K562 (cell line): ENCODE results near the gene AHR. TPM values are rescaled to one million over a fixed set of nuclear protein-coding genes. Genes with fewer than 3 reads are reported as not detected.

ENCODE experiments used
- ATAC-seq: fragments of 200-7000 bp; cut with Tn5 transposase; 3 replicates; pipeline ENCODE4 v1.9.1; 2020; ENCODE audit warnings: moderate library complexity
- BruUV-seq: library from RNA; stranded (reverse); fragments of 400-500 nt; replicated peaks from 2 replicates; lab custom pipeline; 2021; lab: Mats Ljungman, UMichigan
- CTCF ChIA-PET: fragments of 300-600 bp; formaldehyde crosslinking; extraction: SDS; loops from one replicate; lab custom pipeline; 2021; ENCODE audit warnings: low intra/inter-chr PET ratio; lab: Yijun Ruan, JAX
- POLR2A ChIA-PET: fragments of 300-600, 350-650 bp; sonication (Branson Sonifier 250); formaldehyde crosslinking; extraction: SDS; loops from one replicate; lab custom pipeline; 2021; ENCODE audit warnings: antibody characterized with exemption, inconsistent platforms; lab: Yijun Ruan, JAX
- DNase-seq, 4 experiments: peaks; one replicate each; pipeline versions ENCODE4 v3.0.0 to v3.0.0-alpha.2; 2011 to 2018; ENCODE audit warnings: low spot score in 3 of 4, mixed read lengths in 3 of 4; ENCODE audit errors: extremely low read depth in 1 of 4
- FAIRE-seq: peaks from 2 replicates; lab custom pipeline; 2011; peaks lifted over from hg19 to GRCh38; lab: Jason Lieb, UNC
- H2AFZ ChIP-seq: 2 replicates; pipeline ENCODE4 v1.6.0; 2011; ENCODE audit warnings: low read depth, low read length, control low read depth, inconsistent platforms
- H3K27ac ChIP-seq: fragments of 200-600 bp; 3 replicates; pipeline ENCODE4 v1.8.0; 2011; ENCODE audit warnings: low read depth, mild to moderate bottlenecking, control low read depth, inconsistent platforms, low read length, moderate library complexity, mixed read lengths; ENCODE audit errors: extremely low read depth
- H3K27me3 ChIP-seq, 2 experiments: fragments of 300-600 bp in 1 of 2; 2 replicates in 1 of 2; 3 replicates in 1 of 2; pipeline versions ENCODE4 v1.6.0 to v1.8.0; 2011; ENCODE audit warnings: inconsistent platforms in 2 of 2, low read length in 2 of 2, mild to moderate bottlenecking in 1 of 2, mixed read lengths in 1 of 2, moderate library complexity in 1 of 2; ENCODE audit not compliant: control insufficient read depth in 2 of 2, insufficient read depth in 2 of 2
- H3K36me3 ChIP-seq: fragments of 300-600 bp; 3 replicates; pipeline ENCODE4 v1.8.0; 2011; ENCODE audit warnings: mild to moderate bottlenecking, low read length, inconsistent platforms; ENCODE audit not compliant: control insufficient read depth, insufficient read depth
- H3K4me1 ChIP-seq, 2 experiments: fragments of 200-600 bp in 1 of 2; replicated peaks in 1 of 2; 2 replicates in 1 of 2; 3 replicates in 1 of 2; pipeline versions ENCODE4 v1.5.1 to v1.8.0; 2011; ENCODE audit warnings: inconsistent platforms in 2 of 2, low read length in 2 of 2, mild to moderate bottlenecking in 1 of 2, mixed read lengths in 1 of 2, moderate library complexity in 1 of 2; ENCODE audit not compliant: control insufficient read depth in 2 of 2, insufficient read depth in 2 of 2
- H3K4me2 ChIP-seq: 2 replicates; pipeline ENCODE4 v1.6.1; 2011; ENCODE audit warnings: low read length, control low read depth, inconsistent platforms, mixed read lengths; ENCODE audit not compliant: insufficient read depth
- H3K4me3 ChIP-seq: fragments of 200-600 bp; sonication (generic), shearing (Covaris generic); 2 replicates; pipeline ENCODE4 v1.5.1; 2016; ENCODE audit warnings: control low read depth, inconsistent platforms
- H3K79me2 ChIP-seq: fragments of 200-600 bp; 3 replicates; pipeline ENCODE4 v1.8.0; 2011; ENCODE audit warnings: low read length, inconsistent platforms; ENCODE audit not compliant: control insufficient read depth, insufficient read depth
- H3K9ac ChIP-seq, 2 experiments: 2 replicates each; pipeline versions ENCODE4 v1.6.0 to v1.6.1; 2011; ENCODE audit warnings: low read depth in 2 of 2, low read length in 2 of 2, control low read depth in 1 of 2, inconsistent platforms in 1 of 2, mild to moderate bottlenecking in 1 of 2, mixed read lengths in 1 of 2; ENCODE audit not compliant: insufficient read depth in 1 of 2
- H3K9me1 ChIP-seq: one replicate; pipeline ENCODE4 v1.6.0; 2011; ENCODE audit warnings: inconsistent platforms, mild to moderate bottlenecking, low read length, moderate library complexity; ENCODE audit not compliant: control insufficient read depth, insufficient read depth
- H3K9me3 ChIP-seq: replicated peaks from 2 replicates; pipeline ENCODE4 v1.5.1; 2011; ENCODE audit warnings: low read depth, low read length, inconsistent platforms; ENCODE audit not compliant: control insufficient read depth, insufficient read depth
- H4K20me1 ChIP-seq: replicated peaks from 2 replicates; pipeline ENCODE4 v1.6.1; 2011; ENCODE audit warnings: low read length, inconsistent platforms, mixed read lengths; ENCODE audit not compliant: control insufficient read depth, insufficient read depth
- ATF4 ChIP-seq: fragments of 450-650 bp; formaldehyde crosslinking; IDR thresholded peaks from 2 replicates; pipeline ENCODE4 v1.4.0; 2022; ENCODE audit warnings: mild to moderate bottlenecking, moderate library complexity
- BRCA1 ChIP-seq, 2 experiments: fragments of 450-650 bp in 1 of 2; sonication (generic) in 1 of 2; formaldehyde crosslinking in 1 of 2; IDR thresholded peaks; 2 replicates each; pipeline versions ENCODE4 v1.5.0 to v1.6.1; 2017 to 2020; ENCODE audit warnings: mild to moderate bottlenecking in 1 of 2, missing genetic modification reagents in 1 of 2
- KAT2B ChIP-seq: IDR thresholded peaks from one replicate; pipeline ENCODE4 v1.6.1; 2012; ENCODE audit warnings: low read depth, mild to moderate bottlenecking, control low read depth, inconsistent platforms, low read length, moderate library complexity
- KAT7 ChIP-seq: sonication (generic); formaldehyde crosslinking; IDR thresholded peaks from 2 replicates; pipeline ENCODE4 v1.8.0; 2022; ENCODE audit warnings: missing genetic modification reagents, mild to moderate bottlenecking, borderline replicate concordance
- PURB ChIP-seq: sonication (generic); formaldehyde crosslinking; IDR thresholded peaks from 2 replicates; pipeline ENCODE4 v1.9.0; 2021; ENCODE audit warnings: low read depth, mild to moderate bottlenecking, missing genetic modification reagents
- SMAD4 ChIP-seq: fragments of 250-450 bp; sonication (Bioruptor Pico); conservative IDR thresholded peaks from 2 replicates; pipeline ENCODE4 v1.8.0; 2021; ENCODE audit warnings: inconsistent platforms, mild to moderate bottlenecking, moderate library complexity
- SRF ChIP-seq, 2 experiments: fragments of 250-450, 450-650 bp in 1 of 2; sonication (Bioruptor Pico) in 1 of 2; sonication (generic) in 1 of 2; formaldehyde crosslinking; IDR thresholded peaks; 2 replicates each; pipeline versions ENCODE4 v1.5.0 to v1.5.1; 2020 to 2022; ENCODE audit warnings: mild to moderate bottlenecking in 1 of 2, missing genetic modification reagents in 1 of 2
- YY1 ChIP-seq, 3 experiments: IDR thresholded peaks; 2 replicates each; pipeline ENCODE4 v1.6.1; 2011; ENCODE audit warnings: low read length in 2 of 3, mild to moderate bottlenecking in 2 of 3, moderate library complexity in 2 of 3, borderline replicate concordance in 1 of 3, control low read depth in 1 of 3, low read depth in 1 of 3; ENCODE audit not compliant: insufficient read depth in 3 of 3, insufficient replicate concordance in 2 of 3, control insufficient read depth in 1 of 3, insufficient read length in 1 of 3; ENCODE audit errors: extremely low read depth in 1 of 3
- ZKSCAN3 ChIP-seq: fragments of 250-450 bp; sonication (Bioruptor Pico); IDR thresholded peaks from 2 replicates; pipeline ENCODE4 v1.4.0; 2020
- ZNF12 ChIP-seq: sonication (generic); formaldehyde crosslinking; IDR thresholded peaks from 2 replicates; pipeline ENCODE4 v1.4.0; 2020; ENCODE audit warnings: mild to moderate bottlenecking, missing genetic modification reagents
- ZNF140 ChIP-seq: fragments of 250-450 bp; sonication (Bioruptor Pico); IDR thresholded peaks from 2 replicates; pipeline ENCODE4 v1.8.0; 2021; ENCODE audit warnings: moderate library complexity, mild to moderate bottlenecking, inconsistent platforms
- ZNF586 ChIP-seq: fragments of 450-650 bp; formaldehyde crosslinking; conservative IDR thresholded peaks from 2 replicates; pipeline ENCODE4 v1.4.0; 2020; ENCODE audit warnings: mild to moderate bottlenecking, moderate library complexity
- WGBS: fragments of 100-300 bp; shearing (Covaris generic); methylation state at CpG from one replicate; pipeline ENCODE4 v1.1.6; 2016; ENCODE audit warnings: low coverage, mixed read lengths; ENCODE audit not compliant: insufficient coverage; ENCODE audit errors: missing lambda C conversion rate; 5-methylcytosine and 5-hydroxymethylcytosine counted together
- in situ Hi-C: fragments of 300-500 bp; cut with MboI; formaldehyde crosslinking; loops from 4 replicates; pipeline ENCODE4 v1.15.0; 2018; ENCODE audit warnings: inconsistent platforms, mixed read lengths
- intact Hi-C: fragments of 100-400 bp; cut with micrococcal nuclease; formaldehyde crosslinking; loops from 2 replicates; pipeline ENCODE4 v1.14.2; 2022
- polyA plus RNA-seq, 8 experiments: library from polyadenylated mRNA; depleted of rRNA in 4 of 8; stranded (reverse) in 5 of 8; unstranded in 3 of 8; fragments of >200 nt; fragmentation: Nextera tagmentation in 2 of 8; fragmentation: Illumina TruSeq in 1 of 8; extraction: Ambion mirVana in 2 of 8; extraction: Trizol in 1 of 8; gene quantifications; 2 replicates each; pipeline versions ENCODE4 v1.2.1 to v1.2.3, GENCODE V29; 2011 to 2014; ENCODE audit warnings: inconsistent platforms in 1 of 8, missing spikeins in 1 of 8
- total RNA-seq, 7 experiments: library from RNA; depleted of rRNA in 6 of 7; stranded (reverse); fragments of >200 nt in 6 of 7; fragmentation: Illumina TruSeq in 2 of 7; extraction: Trizol in 2 of 7; gene quantifications; 2 replicates each; pipeline versions ENCODE4 v1.2.1 to v1.2.3, GENCODE V29; 2011 to 2021; ENCODE audit warnings: low replicate concordance in 1 of 7
- TF ChIP-seq, protein P1 (sequence below): IDR thresholded peaks from 3 replicates; pipeline ENCODE4 v1.6.1; 2011; ENCODE audit warnings: borderline replicate concordance, mild to moderate bottlenecking; ENCODE audit not compliant: insufficient read length, insufficient read depth
- TF ChIP-seq, protein P2 (sequence below): fragments of 250-450 bp; sonication (Bioruptor Pico); IDR thresholded peaks from 2 replicates; pipeline ENCODE4 v1.4.0; 2020; ENCODE audit warnings: mild to moderate bottlenecking, moderate library complexity
- TF ChIP-seq, protein P3 (sequence below): sonication (generic); formaldehyde crosslinking; IDR thresholded peaks from 2 replicates; pipeline ENCODE4 v1.5.0; 2020; ENCODE audit warnings: missing genetic modification reagents

AHR gene
- total and polyA plus RNA-seq, 9 of the 15 experiments (the other 6 are each of a cell fraction or from before 2014, with no cell fraction given): 0.16 TPM; not detected in 8

- Histone ChIP-seq H3K9ac (no peak overlapping the region), H3K36me3 (no peaks in the 10 kb centered on the region), H3K27me3 (no peaks in the 10 kb centered on the region), H3K9me1 (no peaks in the 10 kb centered on the region), H3K4me1 (no peaks in the 10 kb centered on the region), H4K20me1 (no peaks in the 10 kb centered on the region), H3K4me3 (no peak overlapping the region), H3K9me3 (no peaks in the 10 kb centered on the region), H3K79me2 (no peaks in the 10 kb centered on the region), H3K4me2 (no peak overlapping the region), H3K27ac (no peak overlapping the region), H2AFZ (no peak overlapping the region)
- no peak for TF ChIP-seq SRF (CRISPR knock-in tag; IDR thresholded peaks at IDR 0.05)
- TF ChIP-seq, protein P1, sequence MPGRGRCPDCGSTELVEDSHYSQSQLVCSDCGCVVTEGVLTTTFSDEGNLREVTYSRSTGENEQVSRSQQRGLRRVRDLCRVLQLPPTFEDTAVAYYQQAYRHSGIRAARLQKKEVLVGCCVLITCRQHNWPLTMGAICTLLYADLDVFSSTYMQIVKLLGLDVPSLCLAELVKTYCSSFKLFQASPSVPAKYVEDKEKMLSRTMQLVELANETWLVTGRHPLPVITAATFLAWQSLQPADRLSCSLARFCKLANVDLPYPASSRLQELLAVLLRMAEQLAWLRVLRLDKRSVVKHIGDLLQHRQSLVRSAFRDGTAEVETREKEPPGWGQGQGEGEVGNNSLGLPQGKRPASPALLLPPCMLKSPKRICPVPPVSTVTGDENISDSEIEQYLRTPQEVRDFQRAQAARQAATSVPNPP: no peak
- TF ChIP-seq ZNF140: no peak
- no peak for TF ChIP-seq BRCA1 (IDR thresholded peaks at IDR 0.05)
- TF ChIP-seq BRCA1 (CRISPR knock-in tag; IDR thresholded peaks at IDR 0.05): no peak
- TF ChIP-seq ZNF586 (CRISPR knock-in tag): no peak
- no peak for TF ChIP-seq KAT2B
- no peak for TF ChIP-seq SMAD4 (CRISPR knock-in tag)
- no peak for TF ChIP-seq PURB (CRISPR knock-in tag)
- TF ChIP-seq ZNF12 (CRISPR knock-in tag): no peak
- TF ChIP-seq, protein P2, sequence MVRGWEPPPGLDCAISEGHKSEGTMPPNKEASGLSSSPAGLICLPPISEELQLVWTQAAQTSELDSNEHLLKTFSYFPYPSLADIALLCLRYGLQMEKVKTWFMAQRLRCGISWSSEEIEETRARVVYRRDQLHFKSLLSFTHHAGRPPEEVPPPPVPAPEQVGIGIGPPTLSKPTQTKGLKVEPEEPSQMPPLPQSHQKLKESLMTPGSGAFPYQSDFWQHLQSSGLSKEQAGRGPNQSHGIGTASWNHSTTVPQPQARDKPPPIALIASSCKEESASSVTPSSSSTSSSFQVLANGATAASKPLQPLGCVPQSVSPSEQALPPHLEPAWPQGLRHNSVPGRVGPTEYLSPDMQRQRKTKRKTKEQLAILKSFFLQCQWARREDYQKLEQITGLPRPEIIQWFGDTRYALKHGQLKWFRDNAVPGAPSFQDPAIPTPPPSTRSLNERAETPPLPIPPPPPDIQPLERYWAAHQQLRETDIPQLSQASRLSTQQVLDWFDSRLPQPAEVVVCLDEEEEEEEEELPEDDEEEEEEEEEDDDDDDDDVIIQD (CRISPR knock-in tag): no peak
- TF ChIP-seq KAT7 (CRISPR knock-in tag): no peak
- TF ChIP-seq ZKSCAN3 (CRISPR knock-in tag): no peak
- no peak for TF ChIP-seq ATF4 (CRISPR knock-in tag)
- TF ChIP-seq, protein P3, sequence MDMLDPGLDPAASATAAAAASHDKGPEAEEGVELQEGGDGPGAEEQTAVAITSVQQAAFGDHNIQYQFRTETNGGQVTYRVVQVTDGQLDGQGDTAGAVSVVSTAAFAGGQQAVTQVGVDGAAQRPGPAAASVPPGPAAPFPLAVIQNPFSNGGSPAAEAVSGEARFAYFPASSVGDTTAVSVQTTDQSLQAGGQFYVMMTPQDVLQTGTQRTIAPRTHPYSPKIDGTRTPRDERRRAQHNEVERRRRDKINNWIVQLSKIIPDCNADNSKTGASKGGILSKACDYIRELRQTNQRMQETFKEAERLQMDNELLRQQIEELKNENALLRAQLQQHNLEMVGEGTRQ: no peak
- TF ChIP-seq YY1 (IDR thresholded peaks at IDR 0.05; ENCODE audit: borderline replicate concordance in 1 of 3, control insufficient read depth in 1 of 3, extremely low read depth in 1 of 3, insufficient read depth in 3 of 3, insufficient read length in 1 of 3, insufficient replicate concordance in 2 of 3, low read depth in 1 of 3, low read length in 2 of 3): no peak
- ChIA-PET POLR2A (no interaction called here), CTCF (no interaction called here)
- WGBS: 18% methylated on average over 4 of the region's 4 CpGs
- BruUV-seq: no TSS peak
- DNase-seq: no peak
- FAIRE-seq: no peak
- no peak for ATAC-seq
- intact Hi-C loops: no loop called here
- in situ Hi-C loops: no loop called here
These were observed 21.0 kb downstream of the AHR start for GRCh38 chr7:17319164-17320101.
